Fibroblast of lung (primary cell): ENCODE results near the gene BST2. TPM values are rescaled to one million over a fixed set of nuclear protein-coding genes. Genes with fewer than 3 reads are reported as not detected.

ENCODE experiments used
- DNase-seq, 2 donors: peaks; one replicate each; pipeline versions ENCODE4 v3.0.0 to v3.0.0-alpha.2; 2010; ENCODE audit warnings: low read depth in 2 of 2
- H2AFZ ChIP-seq: 2 replicates; pipeline ENCODE4 v1.5.1; 2012; ENCODE audit warnings: low read length, control low read depth, inconsistent platforms
- H3K27ac ChIP-seq: 2 replicates; pipeline ENCODE4 v1.5.1; 2011; ENCODE audit warnings: low read length, control low read depth; ENCODE audit not compliant: insufficient read depth
- H3K27me3 ChIP-seq: 2 replicates; pipeline ENCODE4 v1.5.1; 2011; ENCODE audit warnings: mild to moderate bottlenecking, low read length; ENCODE audit not compliant: control insufficient read depth, insufficient read depth
- H3K36me3 ChIP-seq: 2 replicates; pipeline ENCODE4 v1.5.1; 2011; ENCODE audit warnings: low read length; ENCODE audit not compliant: control insufficient read depth, insufficient read depth
- H3K4me1 ChIP-seq: 2 replicates; pipeline ENCODE4 v1.5.1; 2011; ENCODE audit warnings: low read length; ENCODE audit not compliant: control insufficient read depth, insufficient read depth; ENCODE audit errors: extremely low read depth
- H3K4me2 ChIP-seq: 2 replicates; pipeline ENCODE4 v1.5.1; 2011; ENCODE audit warnings: low read length, control low read depth; ENCODE audit not compliant: insufficient read depth; ENCODE audit errors: extremely low read depth
- H3K4me3 ChIP-seq, 4 experiments: fragments of 200-600 bp in 1 of 4; sonication (generic) in 1 of 4; replicated peaks in 1 of 4; 2 replicates each; pipeline ENCODE4 v1.5.1; 2011 to 2016; ENCODE audit warnings: low read length in 4 of 4, low read depth in 3 of 4, mild to moderate bottlenecking in 3 of 4, control low read depth in 2 of 4, inconsistent platforms in 1 of 4, mixed read lengths in 1 of 4; ENCODE audit not compliant: insufficient read depth in 1 of 4; ENCODE audit errors: control extremely low read depth in 1 of 4
- H3K79me2 ChIP-seq: 2 replicates; pipeline ENCODE4 v1.5.1; 2012; ENCODE audit warnings: mild to moderate bottlenecking, low read length, inconsistent platforms; ENCODE audit not compliant: control insufficient read depth, insufficient read depth
- H3K9ac ChIP-seq: 2 replicates; pipeline ENCODE4 v1.5.1; 2011; ENCODE audit warnings: mild to moderate bottlenecking, low read length, control low read depth; ENCODE audit not compliant: insufficient read depth
- H3K9me3 ChIP-seq: 2 replicates; pipeline ENCODE4 v1.5.1; 2012; ENCODE audit warnings: low read depth, low read length; ENCODE audit not compliant: control insufficient read depth, insufficient read depth
- H4K20me1 ChIP-seq: 2 replicates; pipeline ENCODE4 v1.5.1; 2011; ENCODE audit warnings: low read length; ENCODE audit not compliant: control insufficient read depth, insufficient read depth; ENCODE audit errors: extremely low read depth
- CTCF ChIP-seq, 2 donors: IDR thresholded peaks in 1 of 2; conservative IDR thresholded peaks in 1 of 2; 1 replicate in 1 of 2; 2 replicates in 1 of 2; pipeline ENCODE4 v1.5.1; 2011 to 2012; ENCODE audit warnings: low read length in 2 of 2, control low read depth in 1 of 2, inconsistent platforms in 1 of 2, low read depth in 1 of 2, mild to moderate bottlenecking in 1 of 2
- EZH2 ChIP-seq: IDR thresholded peaks from 2 replicates; pipeline ENCODE4 v1.5.1; 2012; ENCODE audit warnings: low read length, control low read depth, mild to moderate bottlenecking; ENCODE audit errors: missing control alignments
- polyA plus RNA-seq, 2 donors: library from polyadenylated mRNA; depleted of rRNA in 1 of 2; stranded (reverse) in 1 of 2; unstranded in 1 of 2; fragments of >200 nt; gene quantifications; 2 replicates each; pipeline ENCODE4 v1.2.1, GENCODE V29; 2011 to 2012; ENCODE audit warnings: missing spikeins in 1 of 2
- total RNA-seq: library from RNA; depleted of rRNA; stranded (reverse); fragments of >200 nt; gene quantifications from 2 replicates; pipeline ENCODE4 v1.2.1, GENCODE V29; 2014

The BST2 gene
- total and polyA plus RNA-seq, 2 donors (not counting 1 experiment from before 2014, with no cell fraction given), result 4.3 to 5.6 TPM

DNA sequence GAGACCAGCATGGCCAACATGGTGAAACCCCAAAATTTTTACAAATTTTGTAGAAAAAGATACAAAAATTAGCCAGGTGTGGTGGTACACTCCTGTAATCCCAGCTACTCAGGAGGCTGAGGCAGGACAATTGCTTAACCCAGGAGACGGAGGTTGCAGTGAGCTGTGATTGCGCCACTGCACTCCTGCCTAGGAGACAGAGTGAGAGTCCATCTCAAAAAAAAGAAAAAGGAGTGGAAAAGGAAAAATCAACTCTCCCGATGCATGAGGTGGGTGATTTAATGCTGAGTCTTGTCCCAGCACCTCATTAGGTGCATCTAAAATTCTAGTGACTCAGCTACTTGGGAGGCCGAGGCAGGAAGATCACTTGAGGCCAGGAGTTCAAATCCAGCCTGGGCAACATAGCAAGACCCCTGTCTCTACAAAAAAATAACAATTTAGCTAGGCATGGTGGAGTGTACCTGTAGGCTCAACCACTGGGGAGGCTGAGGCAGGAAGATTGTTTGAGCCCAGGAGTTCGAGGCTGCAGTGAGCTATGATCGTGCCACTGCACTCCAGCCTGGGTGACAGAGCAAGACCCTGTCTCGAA lies 48.3 kb downstream of the BST2 start:
- H3K4me3 ChIP-seq, result no peak overlapping the region
- no peak overlapping the region for H2AFZ ChIP-seq
- TF ChIP-seq EZH2 (no peak), CTCF (conservative IDR thresholded peaks at IDR 0.05 in 1 of 2, IDR thresholded peaks at IDR 0.05 in 1 of 2; ENCODE audit: low read depth in 1 of 2, low read length in 2 of 2) (no peak)
- no peaks in the 10 kb centered on the region for H4K20me1 ChIP-seq
- H3K27me3 ChIP-seq, result no peaks in the 10 kb centered on the region
- no peak overlapping the region for H3K9ac ChIP-seq
- H3K27ac ChIP-seq, result no peak overlapping the region
- H3K36me3 ChIP-seq, result no peaks in the 10 kb centered on the region
- H3K4me1 ChIP-seq, result no peaks in the 10 kb centered on the region
- H3K79me2 ChIP-seq, result no peaks in the 10 kb centered on the region
- no peaks in the 10 kb centered on the region for H3K9me3 ChIP-seq
- H3K4me2 ChIP-seq, result no peak overlapping the region
- DNase-seq, result no peak

- Histone ChIP-seq H3K9me3 (no peaks in the 10 kb centered on the region), H2AFZ (no peak overlapping the region), H3K4me3 (no peak overlapping the region), H4K20me1 (no peaks in the 10 kb centered on the region), H3K9ac (no peak overlapping the region), H3K79me2 (no peaks in the 10 kb centered on the region), H3K27ac (no peak overlapping the region), H3K36me3 (no peaks in the 10 kb centered on the region), H3K27me3 (peaks cover 3% of the 10 kb centered on the region), H3K4me1 (no peaks in the 10 kb centered on the region), H3K4me2 (no peak overlapping the region)
- DNase-seq, result no peak
- no peak for TF ChIP-seq EZH2
- no peak for TF ChIP-seq CTCF (conservative IDR thresholded peaks at IDR 0.05 in 1 of 2, IDR thresholded peaks at IDR 0.05 in 1 of 2; ENCODE audit: low read depth in 1 of 2, low read length in 2 of 2)
Measured at GRCh38 chr19:17353386-17353785, 52.0 kb downstream of the BST2 start.

Other genes starting within 250 kb of the BST2 start
- 23.8 and 26.5 TPM in 2 replicates for gene USE1, start 190.3 kb downstream of the BST2 start, total RNA-seq
- gene USE1, start 190.3 kb downstream of the BST2 start, polyA plus RNA-seq, result 25.8 and 27.1 TPM in 2 replicates
- 2.6 and 4.6 TPM in 2 replicates for gene OCEL1, start 179.4 kb downstream of the BST2 start, total RNA-seq
- 4.5 and 8.8 TPM in 2 replicates for gene OCEL1, start 179.4 kb downstream of the BST2 start, polyA plus RNA-seq
- 37.0 and 42.4 TPM in 2 replicates for gene NR2F6, start 159.7 kb downstream of the BST2 start, total RNA-seq
- gene NR2F6, start 159.7 kb downstream of the BST2 start, polyA plus RNA-seq, result 9.6 and 10.4 TPM in 2 replicates
- under 0.01 TPM in 1 of 2 replicates, not detected in the other for gene USHBP1, start 140.9 kb downstream of the BST2 start, total RNA-seq
- gene USHBP1, start 140.9 kb downstream of the BST2 start, polyA plus RNA-seq, result not detected in 2 replicates
- 74.3 and 79.4 TPM in 2 replicates for gene BABAM1, start 138.2 kb downstream of the BST2 start, total RNA-seq
- 68.8 and 81.2 TPM in 2 replicates for gene BABAM1, start 138.2 kb downstream of the BST2 start, polyA plus RNA-seq
- 0.17 and 0.26 TPM in 2 replicates for gene ANKLE1, start 123.7 kb downstream of the BST2 start, total RNA-seq
- gene ANKLE1, start 123.7 kb downstream of the BST2 start, polyA plus RNA-seq, result 0.08 and 0.29 TPM in 2 replicates
- gene ABHD8, start 102.2 kb downstream of the BST2 start, total RNA-seq, result 10.3 and 16.8 TPM in 2 replicates
- 3.9 and 4.8 TPM in 2 replicates for gene ABHD8, start 102.2 kb downstream of the BST2 start, polyA plus RNA-seq
- 44.8 and 48.3 TPM in 2 replicates for gene MRPL34, start 99.8 kb downstream of the BST2 start, total RNA-seq
- 27.5 and 38.8 TPM in 2 replicates for gene MRPL34, start 99.8 kb downstream of the BST2 start, polyA plus RNA-seq
- 8.0 and 17.7 TPM in 2 replicates for gene DDA1, start 96.1 kb downstream of the BST2 start, total RNA-seq
- gene DDA1, start 96.1 kb downstream of the BST2 start, polyA plus RNA-seq, result 42.6 and 63.9 TPM in 2 replicates
- 5.9 TPM in 2 replicates for gene ANO8, start 70.8 kb downstream of the BST2 start, total RNA-seq
- gene ANO8, start 70.8 kb downstream of the BST2 start, polyA plus RNA-seq, result 1.1 and 1.8 TPM in 2 replicates
- 11.1 and 17.2 TPM in 2 replicates for gene GTPBP3, start 68.1 kb downstream of the BST2 start, total RNA-seq
- gene GTPBP3, start 68.1 kb downstream of the BST2 start, polyA plus RNA-seq, result 3.7 and 5.4 TPM in 2 replicates
- not detected in 2 replicates for gene PLVAP, start 28.3 kb downstream of the BST2 start, total RNA-seq
- gene PLVAP, start 28.3 kb downstream of the BST2 start, polyA plus RNA-seq, result not detected in 2 replicates
- not detected in 2 replicates for gene CCDC194, start 11.4 kb downstream of the BST2 start, total RNA-seq
- not detected in 2 replicates for gene CCDC194, start 11.4 kb downstream of the BST2 start, polyA plus RNA-seq
- gene MVB12A, start 14.4 kb upstream of the BST2 start, total RNA-seq, result 28.0 and 34.7 TPM in 2 replicates
- 24.8 and 26.3 TPM in 2 replicates for gene MVB12A, start 14.4 kb upstream of the BST2 start, polyA plus RNA-seq
- under 0.01 and 0.17 TPM in 2 replicates for gene TMEM221, start 43.0 kb upstream of the BST2 start, total RNA-seq
- gene TMEM221, start 43.0 kb upstream of the BST2 start, polyA plus RNA-seq, result not detected in 2 replicates
- gene NXNL1, start 55.3 kb upstream of the BST2 start, total RNA-seq, result not detected in 2 replicates
- not detected in 2 replicates for gene NXNL1, start 55.3 kb upstream of the BST2 start, polyA plus RNA-seq
- 20.0 and 25.3 TPM in 2 replicates for gene SLC27A1, start 64.9 kb upstream of the BST2 start, total RNA-seq
- 3.6 and 4.0 TPM in 2 replicates for gene SLC27A1, start 64.9 kb upstream of the BST2 start, polyA plus RNA-seq
- gene PGLS, start 106.0 kb upstream of the BST2 start, total RNA-seq, result 52.8 and 67.3 TPM in 2 replicates
- gene PGLS, start 106.0 kb upstream of the BST2 start, polyA plus RNA-seq, result 24.0 and 25.9 TPM in 2 replicates
- 58.6 and 96.9 TPM in 2 replicates for gene COLGALT1, start 150.0 kb upstream of the BST2 start, total RNA-seq
- 103 and 108 TPM in 2 replicates for gene COLGALT1, start 150.0 kb upstream of the BST2 start, polyA plus RNA-seq